HuH-7 (cell line): ENCODE data around the gene KIF20A.
"Not testable (repeated sequence)": the region's sequence is repeated elsewhere in the genome, so short reads cannot be mapped to it uniquely, and the experiment has no call there.

Experiments
- DNase-seq: peaks from one replicate; pipeline ENCODE4 v3.0.0; 2011; ENCODE audit warnings: low spot score

Gene KIF20A

DNA sequence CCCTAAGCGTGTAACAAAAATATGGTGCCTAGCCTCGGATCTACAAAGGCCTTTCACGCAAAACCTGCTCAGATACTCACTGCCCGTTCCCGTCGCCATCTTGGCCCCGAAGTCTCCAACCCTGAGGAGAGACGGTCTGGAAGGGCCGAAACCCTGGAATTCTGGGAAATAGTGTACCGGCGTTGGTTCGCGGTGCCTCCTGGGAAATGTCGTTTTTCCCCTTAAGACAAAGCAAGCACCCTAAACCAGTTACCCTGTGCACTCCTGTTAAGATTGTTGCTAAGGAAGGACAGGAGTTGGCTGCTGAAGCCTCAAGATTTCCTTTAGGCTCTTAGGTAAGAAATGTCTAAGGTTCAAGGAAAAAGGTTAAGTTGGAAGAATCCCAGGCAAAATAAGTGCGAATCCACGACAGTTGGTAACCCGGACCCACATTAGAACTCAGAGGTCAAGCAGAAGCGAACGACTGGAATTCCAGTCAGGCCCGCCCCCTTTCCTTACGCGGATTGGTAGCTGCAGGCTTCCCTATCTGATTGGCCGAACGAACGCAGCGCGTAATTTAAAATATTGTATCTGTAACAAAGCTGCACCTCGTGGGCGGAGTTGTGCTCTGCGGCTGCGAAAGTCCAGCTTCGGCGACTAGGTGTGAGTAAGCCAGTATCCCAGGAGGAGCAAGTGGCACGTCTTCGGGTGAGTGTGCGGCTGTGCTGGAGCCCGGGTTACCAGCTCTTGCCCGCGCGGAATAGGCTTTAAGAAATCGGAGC lies at the start of gene KIF20A, which contains the start of gene BRD8:
Gene KIF20A, plus strand, starts transcription at position 597 of the 761 bp plus-strand sequence. CDS start 569 bp downstream, outside the sequence.
Gene BRD8, minus strand, starts transcription at position 115 of the 761 bp plus-strand sequence. Its CDS starts 16 bp downstream, at position 99.
- peak; percentile 72 for DNase-seq

- no peak for DNase-seq
Observed at GRCh38 chr5:138129347-138129746, 49.6 kb upstream of the KIF20A start.

GRCh38 chr5:138132543-138132942 lies 46.4 kb upstream of the KIF20A start:
- DNase-seq = no peak

GRCh38 chr5:138138949-138139780 lies 39.7 kb upstream of the KIF20A start, which contains the start of gene NME5:
Gene NME5, minus strand, starts transcription at chr5:138139428. Its CDS starts 648 bp downstream, at chr5:138138780.
- DNase-seq = no peak

DNA sequence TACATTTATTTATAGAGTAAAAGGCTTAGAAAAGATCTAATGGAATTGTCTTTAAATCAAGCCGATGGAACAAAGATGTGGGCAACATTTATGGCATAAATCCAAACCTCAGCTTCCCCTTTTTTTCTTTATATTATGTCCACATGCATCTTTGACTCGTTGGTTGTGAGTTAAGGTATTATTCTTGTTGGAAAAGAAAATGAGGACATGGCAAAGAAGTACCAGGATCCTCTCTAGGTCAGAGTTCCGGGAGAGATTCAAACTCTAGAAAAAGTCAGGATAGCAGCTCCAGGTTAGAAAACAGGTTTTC lies 39.2 kb upstream of the KIF20A start:
- DNase-seq = no peak

DNA sequence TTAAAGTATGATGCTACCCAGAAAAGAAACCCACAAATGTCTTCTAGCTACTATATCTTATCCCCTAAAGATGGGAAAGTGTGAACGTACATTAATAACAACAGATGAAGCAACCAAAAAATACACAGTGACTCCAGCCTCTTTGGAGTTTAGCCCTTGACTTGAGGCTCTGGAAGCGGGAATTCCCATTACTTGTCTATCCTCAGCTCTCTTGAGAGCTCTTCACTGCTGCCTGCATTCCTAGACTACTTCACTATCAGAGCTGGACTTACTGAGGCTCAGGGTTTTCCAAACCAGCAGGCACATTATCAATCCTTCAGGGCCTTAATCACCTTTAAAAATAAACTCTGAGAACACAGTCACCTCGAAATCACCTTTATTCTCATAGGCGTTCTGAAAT lies 38.6 kb upstream of the KIF20A start:
- DNase-seq = no peak

- DNase-seq = no peak
Observed at GRCh38 chr5:138141734-138142133, 37.2 kb upstream of the KIF20A start.

GRCh38 chr5:138143578-138143977 lies 35.3 kb upstream of the KIF20A start:
- not testable (repeated sequence) for DNase-seq

DNA sequence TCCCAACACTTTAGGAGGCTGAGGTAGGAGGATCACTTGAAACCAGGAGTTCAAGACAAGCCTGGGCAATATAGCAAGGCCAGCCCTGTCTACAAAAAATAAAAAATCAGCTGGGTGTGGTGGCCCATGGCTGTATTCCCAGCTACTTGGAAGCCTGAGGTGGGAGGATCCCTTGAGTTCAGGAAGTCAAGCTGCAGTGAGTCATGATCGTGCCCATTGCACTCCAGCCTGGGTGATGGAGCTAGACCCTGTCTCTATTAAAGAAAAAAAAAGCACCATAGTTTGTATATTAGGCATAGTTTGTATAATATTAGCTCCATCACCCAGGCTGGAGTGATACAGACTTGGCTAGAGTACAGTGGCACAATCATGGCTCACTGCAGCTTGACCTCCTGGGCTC lies 30.1 kb upstream of the KIF20A start:
- DNase-seq = no peak

- DNase-seq = no peak
Observed at GRCh38 chr5:138149530-138149929, 29.4 kb upstream of the KIF20A start.

GRCh38 chr5:138155977-138156376 lies 22.9 kb upstream of the KIF20A start:
- DNase-seq = not testable (repeated sequence)

GRCh38 chr5:138157626-138158025 lies 21.3 kb upstream of the KIF20A start:
- no peak for DNase-seq

GRCh38 chr5:138159666-138160065 lies 19.2 kb upstream of the KIF20A start:
- DNase-seq = no peak

DNA sequence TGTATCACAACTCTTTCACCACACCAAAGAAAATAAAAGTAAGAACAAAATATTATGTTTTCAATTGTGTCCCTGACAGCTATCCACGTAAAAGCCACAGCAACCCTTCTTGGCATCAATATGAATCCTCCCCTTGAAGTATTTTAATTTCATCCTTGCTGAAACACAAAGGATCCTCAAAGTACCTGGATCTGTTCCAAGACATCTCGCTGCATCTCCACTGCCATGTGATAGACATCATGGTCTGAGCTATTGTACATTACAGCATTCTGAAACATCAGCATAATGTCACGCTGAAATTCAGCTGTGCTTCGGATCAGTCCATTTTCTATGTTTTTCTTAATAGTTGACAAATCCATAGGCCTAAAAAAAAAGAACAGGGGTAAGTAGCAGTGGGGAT lies 18.2 kb upstream of the KIF20A start:
- DNase-seq = no peak

DNA sequence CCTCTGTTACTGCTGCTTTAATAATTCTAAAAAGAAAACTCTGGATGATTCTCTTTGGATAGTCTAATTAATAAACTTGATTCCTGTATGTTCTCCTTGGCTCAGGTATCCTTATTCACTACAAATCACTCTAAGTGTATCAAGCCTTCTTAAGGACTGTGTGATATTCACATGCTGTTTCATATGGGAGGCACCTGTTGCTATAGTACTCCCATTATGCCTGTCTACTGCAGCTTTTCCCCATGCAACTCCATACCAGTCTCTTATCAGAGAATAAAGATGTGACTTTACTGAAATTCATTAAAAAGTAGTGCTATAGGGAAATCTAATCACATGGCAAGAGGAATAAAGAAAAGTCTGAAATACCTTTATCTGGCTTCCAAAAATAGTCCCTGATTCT lies 15.2 kb upstream of the KIF20A start:
- no peak for DNase-seq

DNA sequence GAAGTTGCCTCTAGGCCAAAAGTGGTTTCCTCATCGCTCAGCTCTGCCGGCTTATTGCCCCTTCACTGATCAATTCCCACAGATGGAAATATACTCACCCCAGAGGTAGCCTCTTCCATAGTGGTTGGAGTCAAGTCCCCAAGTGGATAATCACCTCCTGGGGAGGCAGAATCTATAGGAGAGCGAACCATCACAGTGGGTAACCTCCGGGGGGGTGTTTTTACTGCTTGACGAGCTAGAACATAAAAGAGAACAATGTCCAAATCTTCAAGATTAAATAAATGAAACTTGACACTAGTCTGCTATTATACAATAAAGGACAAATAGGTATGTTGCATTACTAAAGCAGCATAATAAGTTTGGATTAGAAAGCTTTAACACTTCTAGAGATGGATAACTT lies 9.8 kb upstream of the KIF20A start:
- DNase-seq = no peak

DNA sequence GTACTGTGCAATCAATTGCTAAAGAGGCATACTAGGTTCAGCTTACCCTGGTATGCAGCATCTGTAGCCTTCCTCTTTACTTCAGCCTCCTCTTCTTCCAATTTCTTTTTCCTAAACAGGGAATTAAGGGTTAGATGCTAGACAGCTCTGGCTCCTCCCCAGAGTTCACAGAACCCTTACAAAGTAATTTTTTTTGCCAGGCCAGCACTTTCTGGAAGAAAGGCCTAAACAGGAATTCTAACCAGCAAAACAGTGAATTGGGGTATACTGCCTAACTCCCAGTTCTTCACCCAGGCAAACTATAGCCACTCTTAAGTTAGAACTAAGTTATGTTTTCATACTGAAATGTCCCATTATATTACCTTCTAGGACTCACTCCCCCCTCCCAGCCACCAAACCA lies 8.6 kb upstream of the KIF20A start:
- no peak for DNase-seq

- DNase-seq = peak; percentile 18
Observed at GRCh38 chr5:138177941-138178515, 884 bp upstream of the KIF20A start.

- DNase-seq = no peak
Observed at GRCh38 chr5:138179277-138179857, 455 bp downstream of the KIF20A start.

DNA sequence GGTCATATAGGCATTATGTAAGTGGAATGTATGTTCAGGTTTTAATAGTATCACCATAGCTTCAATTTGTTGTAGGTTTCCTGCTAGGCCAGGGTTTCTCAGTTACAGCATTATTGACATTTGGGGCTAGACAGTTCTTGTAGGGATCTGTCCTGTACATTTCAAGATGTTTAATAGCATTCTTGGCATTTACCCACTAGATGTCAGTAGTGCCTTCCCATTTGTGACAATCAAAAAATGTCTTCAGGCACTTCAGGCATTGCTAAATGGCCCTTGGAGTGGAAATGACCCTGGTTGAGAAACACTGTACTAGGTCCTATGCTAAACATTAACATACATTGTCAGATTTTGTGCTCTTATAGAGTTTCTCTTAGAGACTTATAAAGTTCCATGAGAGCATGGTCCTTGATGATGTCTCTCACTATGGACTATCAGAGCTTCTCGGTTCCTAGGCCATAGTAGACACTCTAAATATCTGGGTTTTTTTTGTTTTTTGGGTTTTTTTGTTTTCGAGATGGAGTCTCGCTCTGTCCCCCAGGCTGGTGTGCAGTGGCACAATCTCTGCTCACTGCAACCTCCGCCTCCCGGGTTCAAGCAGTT lies 1.4 kb downstream of the KIF20A start:
- DNase-seq = peak; percentile 22

GRCh38 chr5:138180841-138181240 lies 1.9 kb downstream of the KIF20A start:
- DNase-seq = no peak

GRCh38 chr5:138182808-138183207 lies 3.9 kb downstream of the KIF20A start:
- no peak for DNase-seq
